GM18508 (cell line): ENCODE results near the gene PTK6.

Source experiments
- ATAC-seq: cut with Tn5 transposase; IDR thresholded peaks from one replicate; pipeline ENCODE4 v1.9.1; 2021; ENCODE audit warnings: moderate number of reproducible peaks; ENCODE audit not compliant: insufficient read depth, unreplicated experiment

PTK6 gene

DNA sequence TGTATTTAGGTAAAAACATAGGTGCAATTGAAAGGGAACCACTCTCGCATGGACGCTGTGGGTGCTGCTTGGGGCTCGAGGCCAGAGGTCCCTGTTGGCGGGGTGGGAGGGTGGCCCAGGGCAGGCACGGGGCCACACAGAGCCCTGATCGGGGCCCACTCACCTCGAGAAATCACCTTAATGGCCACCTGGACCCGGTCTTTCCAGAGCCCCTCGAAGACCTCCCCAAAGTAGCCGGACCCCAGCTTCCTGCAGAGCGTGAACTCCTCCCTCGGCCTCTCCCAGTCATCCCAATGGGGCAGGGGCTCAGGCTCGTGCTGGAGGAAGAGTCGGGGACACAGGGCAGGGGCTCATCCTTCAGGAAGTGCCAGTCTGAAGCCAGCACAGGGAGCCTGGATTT lies 3.8 kb downstream of the PTK6 start:
- ATAC-seq, result no peak

DNA sequence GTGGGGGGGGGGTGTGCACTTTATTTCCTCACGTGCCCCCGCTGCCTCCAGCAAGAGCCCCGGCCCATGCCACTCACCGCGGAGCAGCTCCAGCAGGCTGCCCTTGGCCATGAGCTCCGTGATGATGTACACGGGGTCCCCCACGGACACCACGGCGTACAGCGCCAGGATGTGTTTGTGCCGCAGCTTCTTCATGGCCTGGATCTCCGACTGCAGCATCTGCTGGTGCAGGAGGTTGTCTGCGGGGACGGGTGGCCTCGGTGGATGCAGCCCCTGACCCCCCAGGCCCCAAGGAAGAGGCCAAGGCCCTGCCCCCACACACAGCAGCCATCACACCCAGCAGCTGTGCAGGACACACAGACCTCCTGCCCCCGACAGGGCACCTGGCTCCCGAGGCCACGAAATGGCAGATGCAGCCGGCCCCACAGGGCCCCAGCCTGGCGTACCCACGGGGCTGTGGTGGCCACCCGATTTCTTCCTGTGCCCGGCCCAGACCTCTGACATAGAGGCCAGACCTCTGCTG lies 4.7 kb downstream of the PTK6 start:
- no peak for ATAC-seq

DNA sequence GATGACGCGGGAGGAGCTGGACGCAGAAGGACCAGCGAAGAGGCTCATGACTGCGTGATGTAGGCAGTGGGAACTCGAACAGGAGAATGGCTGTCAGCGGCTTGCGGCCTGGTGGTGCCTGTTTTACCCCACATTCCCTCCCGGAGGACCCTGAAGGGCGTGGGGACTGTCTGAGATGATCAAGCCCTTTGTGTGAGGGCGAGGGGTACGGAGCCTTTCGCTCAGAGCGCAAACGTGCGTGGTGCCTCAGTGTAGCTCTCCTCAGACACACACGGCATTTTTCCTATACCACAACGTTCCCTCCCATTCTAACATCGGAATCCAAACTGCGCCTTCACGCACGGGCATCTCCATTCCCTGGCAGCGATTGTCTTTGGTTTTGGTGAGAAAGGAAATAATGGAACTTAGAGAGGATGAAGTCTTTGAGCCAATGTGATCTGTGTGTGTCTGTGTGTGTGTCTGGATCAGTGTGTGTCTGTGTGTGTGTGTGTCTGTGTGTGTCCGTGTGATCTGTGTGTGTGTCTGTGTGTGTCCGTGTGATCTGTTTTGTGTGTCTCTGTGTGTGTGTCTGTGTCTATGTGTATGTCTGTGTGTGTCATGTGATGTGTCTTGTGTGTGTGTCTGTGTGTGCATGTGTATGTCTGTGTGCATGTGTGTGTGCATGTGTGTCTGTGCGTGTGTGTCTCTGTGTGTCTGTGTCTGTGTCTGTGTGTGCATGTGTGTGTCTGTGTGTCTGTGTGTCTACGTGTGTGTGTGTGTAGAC lies 5.3 kb downstream of the PTK6 start:
- ATAC-seq, result no peak

DNA sequence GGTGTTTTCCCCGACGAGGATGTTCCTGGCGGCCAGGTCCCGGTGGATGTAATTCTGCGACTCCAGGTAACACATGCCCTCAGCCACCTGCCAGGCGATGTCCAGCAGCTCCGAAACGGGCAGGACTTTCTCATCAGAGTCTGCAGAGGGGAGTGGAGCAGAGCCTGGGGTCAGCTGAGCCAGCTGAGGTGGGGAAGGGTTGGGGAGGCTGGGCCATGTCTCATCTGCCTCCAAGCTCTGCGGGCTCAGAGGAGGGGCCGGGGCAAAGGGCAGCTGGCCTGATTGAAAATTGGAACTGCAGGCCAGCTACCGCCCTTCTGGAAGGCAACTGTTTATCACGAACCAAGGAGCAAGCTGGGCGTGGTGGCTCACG lies 6.4 kb downstream of the PTK6 start:
- no peak for ATAC-seq

DNA sequence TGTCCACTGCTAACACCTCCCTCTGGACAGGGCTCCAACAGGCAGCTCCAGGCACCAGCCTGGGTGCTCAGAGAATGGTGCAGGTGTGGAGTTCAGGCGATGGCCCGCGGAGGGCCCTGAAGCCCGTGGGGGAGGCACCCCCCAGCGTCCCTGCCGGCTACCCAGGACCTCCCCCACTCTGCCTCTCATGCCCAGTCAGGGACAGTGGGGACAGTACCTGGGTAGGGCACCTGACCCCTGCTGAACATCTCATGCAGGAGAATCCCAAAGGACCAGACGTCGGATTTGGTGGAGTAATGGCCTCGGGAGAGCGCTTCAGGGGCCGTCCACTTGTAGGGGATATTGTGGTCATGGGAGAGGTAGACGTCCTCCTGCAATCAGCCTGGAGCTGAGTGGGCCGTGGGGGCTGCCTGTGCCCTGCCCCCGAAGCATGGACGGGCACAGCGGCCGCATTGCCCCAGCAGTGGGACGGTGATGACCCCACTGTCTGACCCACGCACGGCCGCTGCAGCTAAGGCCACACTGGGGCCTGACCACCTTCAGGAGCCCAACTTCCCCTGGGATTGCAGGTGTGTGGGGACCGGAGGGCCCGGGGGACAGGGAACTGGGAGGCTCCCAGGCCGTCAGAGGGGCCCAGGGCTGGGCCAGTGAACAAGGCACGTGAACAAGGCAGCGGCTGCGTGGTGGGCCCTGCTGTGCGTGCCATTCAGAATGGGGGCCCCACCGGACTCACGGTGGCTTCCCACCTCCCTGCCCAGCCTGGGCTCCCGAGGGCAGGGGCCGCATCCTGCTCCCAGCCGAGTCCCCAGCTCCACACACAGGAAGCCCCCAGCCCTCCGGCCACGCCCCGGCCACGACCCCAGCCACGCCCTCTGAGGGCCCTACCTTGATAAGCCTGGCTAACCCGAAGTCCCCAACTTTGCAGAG lies 7.1 kb downstream of the PTK6 start:
- no peak for ATAC-seq

DNA sequence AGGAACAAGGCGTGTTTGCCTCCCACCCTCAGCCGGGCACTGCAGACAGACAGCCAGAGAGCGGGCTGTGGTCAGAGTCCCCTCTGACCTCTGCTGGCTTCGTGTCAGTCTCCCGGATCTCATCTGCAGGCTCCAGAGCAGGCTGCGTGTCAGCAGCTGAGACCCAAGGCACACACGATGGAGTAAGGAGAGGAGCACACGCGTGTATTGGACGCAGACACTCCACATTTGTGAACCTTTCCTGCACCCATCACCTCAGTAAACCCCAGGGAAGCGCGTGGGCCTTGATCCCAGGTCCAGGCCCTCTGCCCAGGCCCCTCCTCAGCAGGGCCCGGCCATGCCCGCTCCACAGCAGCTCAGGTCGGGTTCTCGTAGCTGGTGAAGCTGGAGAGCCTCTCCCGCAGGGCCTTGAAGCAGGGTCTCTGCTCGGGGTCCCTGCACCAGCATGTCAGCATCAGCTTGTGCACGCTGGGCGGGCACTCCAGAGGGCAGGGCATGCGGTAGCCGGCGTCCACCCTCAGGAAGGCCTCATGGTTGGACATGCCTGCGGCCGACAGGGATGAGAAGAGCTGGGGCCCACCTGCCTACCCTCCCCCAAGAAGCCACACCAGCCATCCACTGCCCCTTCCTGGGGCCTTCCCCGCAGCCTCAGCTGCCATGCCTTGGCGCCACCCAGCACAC lies 7.9 kb downstream of the PTK6 start:
- no peak for ATAC-seq

DNA sequence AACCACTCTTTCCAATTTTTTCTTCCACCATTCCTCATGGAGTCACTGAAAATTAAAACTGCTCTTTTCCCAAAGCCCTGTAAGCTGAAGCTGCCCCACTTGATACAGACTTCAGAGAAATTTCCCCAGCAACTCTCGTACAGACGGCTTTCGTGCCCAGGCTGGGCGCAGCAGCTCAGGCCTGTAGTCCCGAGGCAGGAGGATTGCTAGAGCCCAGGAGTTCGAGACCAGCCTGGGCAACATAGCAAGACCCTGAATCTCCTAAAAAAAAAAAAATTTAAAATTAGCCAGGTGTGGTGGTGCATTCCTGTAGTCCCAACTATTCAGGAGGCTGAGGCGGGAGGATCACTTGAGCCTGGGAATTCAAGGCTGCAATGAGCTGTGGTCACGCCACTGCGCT lies 10.0 kb downstream of the PTK6 start:
- no peak for ATAC-seq

DNA sequence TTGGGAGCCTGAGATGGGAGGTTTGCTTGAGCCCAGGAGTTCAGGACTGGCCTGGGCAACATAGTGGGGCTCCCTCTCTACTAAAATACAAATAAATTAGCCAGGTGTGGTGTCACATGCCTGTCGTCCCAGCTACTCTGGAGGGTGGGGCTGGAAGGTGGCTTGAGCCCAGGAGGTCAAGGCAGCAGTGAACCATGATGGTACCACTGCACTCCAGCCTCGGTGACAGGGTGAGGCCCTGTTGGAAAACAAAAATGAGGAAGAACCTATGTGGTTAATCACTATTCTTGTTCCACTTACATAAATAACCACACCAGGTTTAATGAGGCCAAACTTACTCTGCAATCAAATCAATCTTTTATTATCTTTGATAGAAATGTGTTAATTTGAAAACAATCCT lies 11.2 kb downstream of the PTK6 start:
- ATAC-seq, result no peak

DNA sequence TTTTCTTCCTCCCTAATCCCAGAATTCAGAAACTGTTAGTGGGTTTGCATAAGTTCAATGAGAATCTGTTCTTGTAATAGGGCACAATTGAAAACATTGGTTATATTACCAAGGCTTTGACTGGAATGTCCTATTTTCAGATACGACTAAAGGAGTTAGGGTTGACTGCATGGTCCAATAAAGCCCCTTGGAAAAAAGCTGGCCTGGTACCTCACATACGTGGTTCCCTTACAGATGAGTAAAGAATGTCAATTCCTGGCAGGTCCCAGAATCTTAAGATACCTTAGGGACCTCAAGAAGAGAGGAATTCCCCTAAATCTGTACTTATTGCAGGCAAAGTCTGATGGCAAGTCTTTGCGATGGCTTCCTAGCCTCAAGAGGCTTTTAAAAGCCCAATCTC lies 12.0 kb downstream of the PTK6 start:
- no peak for ATAC-seq

DNA sequence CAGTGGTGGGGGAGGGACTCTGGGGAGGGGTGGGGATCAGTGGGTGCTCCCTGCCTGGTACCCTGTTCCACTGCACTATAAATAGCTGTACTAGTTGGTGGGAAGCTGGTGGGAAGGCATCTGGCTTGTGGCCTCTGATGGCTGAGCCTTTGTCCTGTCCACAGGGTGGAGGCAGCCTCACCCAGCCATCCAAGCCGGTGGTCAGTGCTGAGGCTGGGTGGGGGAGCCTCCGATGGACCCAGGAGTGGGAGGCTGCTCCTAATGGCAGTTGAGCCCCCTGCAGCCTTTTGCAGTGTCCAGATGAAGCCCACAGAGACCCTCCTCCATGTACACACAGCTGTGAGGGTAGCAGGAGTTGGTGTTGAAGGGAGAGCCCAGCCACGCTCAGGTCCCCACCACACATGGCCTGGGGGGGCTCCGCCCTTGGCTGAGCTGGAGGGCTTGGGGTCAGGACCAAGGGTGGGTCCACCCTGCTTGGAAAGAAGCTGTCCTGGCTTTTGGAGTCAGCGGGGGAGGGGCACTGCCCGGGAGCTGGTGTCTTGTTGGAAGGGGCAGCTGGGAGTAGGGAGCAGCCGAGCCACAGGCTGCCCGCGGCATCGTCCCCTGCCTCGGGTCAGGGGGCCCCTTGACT lies 14.1 kb downstream of the PTK6 start:
- no peak for ATAC-seq

DNA sequence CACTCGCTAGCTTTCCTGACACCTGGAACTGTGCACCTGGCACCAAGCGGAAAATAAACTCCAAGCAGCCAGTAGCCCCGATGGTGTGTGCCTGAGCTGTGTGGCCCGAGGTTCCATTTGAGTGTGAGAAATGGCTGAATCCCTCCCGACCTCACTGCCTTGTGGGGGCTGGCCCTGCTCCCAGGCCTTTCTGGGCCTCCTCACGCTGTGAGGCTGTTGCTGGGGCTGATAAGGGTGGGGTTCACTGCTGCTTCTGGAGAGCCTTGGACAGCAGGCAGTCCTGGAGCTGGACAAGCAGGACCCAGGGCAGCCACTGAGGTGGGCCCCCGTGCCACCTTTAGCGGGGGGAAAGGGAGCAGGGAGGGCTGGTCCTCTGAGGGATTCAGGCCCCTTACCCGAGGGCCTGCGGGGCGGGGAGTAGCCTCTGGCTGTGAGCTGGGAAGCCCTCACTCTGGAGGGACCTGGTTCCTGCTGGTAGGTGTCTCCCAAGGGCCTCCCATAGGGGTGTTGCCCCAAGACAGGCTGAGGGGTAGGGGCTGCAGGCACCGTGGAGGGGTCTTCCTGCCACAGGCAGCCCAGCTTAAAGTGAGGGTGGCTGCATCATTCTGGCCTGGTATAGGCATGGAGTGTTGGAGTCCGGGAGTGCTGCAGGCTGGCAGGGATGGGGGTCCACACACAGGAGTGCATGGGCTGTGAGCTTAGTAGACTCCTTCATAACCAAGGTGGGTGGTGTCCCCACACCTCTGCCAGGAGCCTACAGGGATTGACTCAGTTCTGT lies 14.9 kb downstream of the PTK6 start:
- ATAC-seq, result no peak

DNA sequence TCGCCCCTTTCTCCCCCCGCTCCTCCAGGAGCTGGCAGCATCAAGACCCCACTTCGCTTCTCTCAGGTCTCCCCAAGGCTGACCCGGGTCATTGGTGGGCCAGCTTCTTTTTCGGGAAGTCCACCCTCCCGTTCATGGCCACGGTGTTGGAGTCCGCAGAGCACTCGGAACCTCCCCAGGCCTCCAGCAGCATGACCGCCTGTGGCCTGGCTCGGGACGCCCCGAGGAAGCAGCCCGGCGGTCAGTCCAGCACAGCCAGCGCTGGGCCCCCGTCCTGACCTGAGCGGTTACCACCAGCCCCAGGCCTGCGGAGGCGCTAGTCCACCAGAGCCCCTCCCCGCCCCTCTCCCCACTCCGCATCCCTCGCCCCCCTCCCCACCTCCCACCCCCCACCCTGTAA lies 15.6 kb downstream of the PTK6 start:
- ATAC-seq, result no peak

DNA sequence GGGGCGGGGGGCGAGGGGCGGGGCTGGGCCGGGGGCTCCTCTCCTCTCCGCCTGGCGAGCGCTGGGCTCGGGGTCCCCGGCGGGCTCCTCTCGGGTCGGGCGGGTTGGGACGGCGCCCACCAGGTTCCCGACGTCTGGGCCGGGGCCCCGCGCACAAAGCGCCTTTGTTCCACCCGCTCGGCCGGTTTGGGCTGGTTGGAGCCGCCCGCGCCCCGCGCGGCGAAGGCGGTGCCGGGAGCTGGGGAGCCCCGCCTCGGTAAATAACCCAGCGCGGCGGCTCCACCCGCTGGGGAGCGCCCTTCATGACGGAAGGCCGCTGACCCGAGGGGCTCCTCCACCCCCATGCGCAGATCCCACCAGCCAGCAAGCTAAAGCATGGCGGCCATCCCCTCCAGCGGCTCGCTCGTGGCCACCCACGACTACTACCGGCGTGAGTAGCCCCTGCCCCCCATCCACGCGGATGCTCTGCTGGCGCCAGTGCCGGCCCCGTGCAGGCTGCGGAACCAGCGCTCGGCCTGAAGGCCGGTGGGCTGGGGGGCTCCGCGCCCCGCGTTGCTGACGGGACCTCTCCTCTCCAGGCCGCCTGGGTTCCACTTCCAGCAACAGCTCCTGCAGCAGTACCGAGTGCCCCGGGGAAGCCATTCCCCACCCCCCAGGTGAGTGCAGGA lies 16.1 kb downstream of the PTK6 start:
- ATAC-seq, result no peak

DNA sequence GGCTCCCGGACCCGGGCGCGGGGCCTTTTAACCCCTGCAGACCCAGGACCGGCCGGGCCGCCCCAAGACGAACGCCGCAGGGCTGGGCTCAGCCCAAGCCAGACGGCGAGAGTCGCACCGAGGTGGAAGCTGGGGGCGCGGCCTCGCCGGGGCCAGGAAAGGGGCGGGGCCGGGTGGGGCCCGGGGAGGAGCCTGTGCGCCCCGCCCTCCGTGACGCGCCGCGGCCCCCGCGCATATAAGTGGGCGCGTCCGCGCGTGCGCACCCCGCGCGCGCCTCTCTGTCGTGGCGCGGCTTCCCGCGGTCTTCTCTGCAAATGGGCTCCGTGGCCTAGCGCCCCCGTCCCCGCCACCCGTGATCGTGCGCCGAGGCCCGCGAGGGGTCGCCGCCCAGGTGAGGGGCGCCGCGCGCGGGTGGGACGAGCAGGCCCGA lies 16.7 kb downstream of the PTK6 start, which contains the start of gene PPDPF:
Gene PPDPF, plus strand, starts transcription at position 262 of the 430 bp plus-strand sequence. CDS start 544 bp downstream, outside the sequence.
- ATAC-seq, result no peak

DNA sequence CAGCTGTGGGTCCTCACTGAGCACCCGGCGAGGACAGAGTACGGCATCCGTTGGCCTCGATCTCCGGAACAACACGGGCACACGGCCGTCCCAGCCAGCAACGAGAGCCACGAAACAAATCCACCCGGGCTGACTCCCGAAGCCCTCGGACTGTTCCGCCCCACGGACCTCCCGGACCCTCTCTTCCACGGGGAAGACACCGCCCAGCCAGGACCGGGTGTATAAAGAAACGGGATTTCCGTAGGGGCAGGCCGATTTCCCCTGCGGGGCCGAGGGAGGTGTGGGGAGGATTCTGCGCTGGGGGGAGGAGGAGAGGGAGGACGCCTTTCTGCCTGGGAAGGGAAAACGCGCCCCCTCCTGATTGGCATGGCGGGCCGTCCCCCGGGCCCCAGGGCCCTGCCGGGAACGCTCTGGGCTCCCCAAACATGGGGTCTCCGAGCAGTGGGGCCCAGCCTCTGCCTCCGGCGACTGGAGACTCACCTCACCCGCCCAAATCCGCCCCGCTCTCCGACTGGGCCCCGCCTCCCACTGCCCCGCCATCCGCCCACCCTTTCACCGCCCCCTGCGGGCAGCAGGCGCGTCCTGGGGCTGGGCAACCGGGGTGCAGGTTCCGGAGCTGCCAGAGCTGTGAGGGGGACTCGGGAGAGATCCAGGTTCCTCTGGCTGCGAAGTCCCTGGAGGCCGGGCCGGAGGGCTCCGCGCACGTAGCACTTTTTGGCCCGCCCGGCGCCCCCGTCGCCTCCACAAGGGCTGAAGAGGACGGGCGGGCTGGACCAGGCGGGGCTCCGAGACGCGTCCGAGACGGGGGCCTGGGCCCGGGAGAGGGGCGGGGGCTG lies 17.3 kb downstream of the PTK6 start:
- ATAC-seq, result no peak

DNA sequence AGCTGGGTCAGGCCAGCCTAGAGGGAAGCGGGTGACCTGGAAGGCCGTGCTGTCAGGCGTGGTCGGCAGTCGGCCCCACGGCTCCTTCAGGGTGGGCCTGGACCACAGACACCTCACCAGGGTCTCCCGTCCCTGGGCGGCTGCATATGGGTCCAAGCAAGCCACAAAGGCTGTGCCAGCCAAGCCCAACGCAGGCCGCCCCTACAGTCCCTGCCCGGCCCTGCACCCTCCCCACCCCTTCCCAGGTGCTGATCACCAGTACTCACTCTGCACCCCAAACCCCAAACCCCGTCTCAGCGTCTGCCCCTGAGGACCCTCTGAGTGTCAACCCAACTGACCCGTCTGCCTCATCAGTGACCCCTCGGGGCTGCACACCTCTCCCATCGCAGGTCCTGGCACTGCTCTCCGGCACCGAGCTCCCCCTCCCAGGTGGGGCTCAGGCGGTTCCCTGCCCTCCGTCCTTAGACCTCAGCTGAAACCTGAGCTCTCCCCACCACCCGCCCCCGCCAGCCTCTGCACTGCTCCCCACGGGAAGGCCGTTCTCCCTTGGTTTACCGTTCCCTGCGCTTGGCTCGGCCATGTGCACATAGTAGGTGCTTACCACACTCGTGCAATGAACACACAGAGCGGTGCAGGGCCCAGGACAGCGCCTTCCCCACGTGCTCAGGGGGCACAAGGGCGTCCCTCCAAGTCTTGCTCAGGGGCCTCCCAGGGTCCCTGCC lies 18.1 kb downstream of the PTK6 start:
- ATAC-seq, result no peak

DNA sequence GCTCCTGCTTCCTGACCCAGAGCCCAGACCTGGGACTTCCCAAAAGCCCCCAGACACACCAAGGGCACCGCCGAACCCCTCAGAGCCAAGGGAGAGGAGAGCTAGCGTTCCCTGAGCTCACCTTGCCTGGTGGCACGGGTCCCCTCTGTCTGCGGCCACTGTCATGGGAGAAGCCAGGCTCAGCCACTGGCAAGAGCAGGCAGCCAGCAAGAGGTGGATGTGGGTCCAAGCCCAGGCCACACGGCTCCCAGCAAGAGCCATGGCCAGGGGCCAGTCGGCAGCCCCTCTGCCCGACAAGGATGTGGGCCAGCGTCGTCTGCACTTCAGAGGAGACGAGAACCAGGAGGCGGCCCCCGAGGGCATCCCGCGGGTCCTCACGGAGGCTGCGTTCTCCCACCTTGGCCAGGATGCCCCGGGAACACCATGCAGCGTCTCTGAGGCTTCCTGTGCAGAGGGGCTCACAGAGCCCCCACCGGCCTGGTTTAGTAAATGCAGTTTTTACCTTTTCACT lies 18.8 kb downstream of the PTK6 start:
- ATAC-seq, result no peak
